ENCODE measurements around the gene RND2. TPM values are rescaled to one million over a fixed set of nuclear protein-coding genes. Genes with fewer than 3 reads are reported as not detected.
A peak's percentile ranks its signal among the peaks of the same experiment; 100 is the strongest.

Gene RND2
- total RNA-seq, 4 donors from 2014 or later, result 0.79 to 2.1 (median 1.8) TPM

- peak overlapping the region; percentile 47 for H3K27ac ChIP-seq
- no peak for DNase-seq (ENCODE audit: low spot score in 2 of 2)
- peaks cover 22% of the 10 kb centered on the region for H3K36me3 ChIP-seq
- 71% methylated on average over 15 of the region's 15 CpGs for WGBS
- no peaks in the 10 kb centered on the region for H3K27me3 ChIP-seq
- peaks cover 76% of the 10 kb centered on the region for H3K4me1 ChIP-seq
- TF ChIP-seq POLR2AphosphoS5 (IDR thresholded peaks at IDR 0.05), result no peak
- no peak for TF ChIP-seq CTCF (IDR thresholded peaks at IDR 0.05)
- no peak for TF ChIP-seq EP300 (IDR thresholded peaks at IDR 0.05)
- TF ChIP-seq POLR2A (IDR thresholded peaks at IDR 0.05), result no peak
- no peak overlapping the region for H3K4me3 ChIP-seq
- no peaks in the 10 kb centered on the region for H3K9me3 ChIP-seq
Observed at GRCh38 chr17:43011728-43012472, 13.1 kb upstream of the RND2 start.

GRCh38 chr17:43013296-43013695 is 11.7 kb upstream of the RND2 start:
- no peak for TF ChIP-seq CTCF (IDR thresholded peaks at IDR 0.05)
- no peak for TF ChIP-seq POLR2AphosphoS5 (IDR thresholded peaks at IDR 0.05)
- no peak for TF ChIP-seq POLR2A (IDR thresholded peaks at IDR 0.05)
- no peak for TF ChIP-seq EP300 (IDR thresholded peaks at IDR 0.05)
- Histone ChIP-seq H3K4me1 (peaks cover 74% of the 10 kb centered on the region), H3K9me3 (no peaks in the 10 kb centered on the region), H3K4me3 (no peak overlapping the region), H3K27me3 (no peaks in the 10 kb centered on the region), H3K36me3 (peaks cover 30% of the 10 kb centered on the region), H3K27ac (no peak overlapping the region)
- DNase-seq (ENCODE audit: low spot score in 2 of 2), result no peak
- 79% methylated on average over 5 of the region's 8 CpGs for WGBS

- H3K27ac ChIP-seq, result peak overlapping the region; percentile 57
- no peak overlapping the region for H3K4me3 ChIP-seq
- TF ChIP-seq POLR2A (IDR thresholded peaks at IDR 0.05) (no peak), POLR2AphosphoS5 (IDR thresholded peaks at IDR 0.05) (no peak), EP300 (IDR thresholded peaks at IDR 0.05) (no peak), CTCF (IDR thresholded peaks at IDR 0.05) (no peak)
- H3K27me3 ChIP-seq, result no peaks in the 10 kb centered on the region
- DNase-seq (ENCODE audit: low spot score in 2 of 2), result peak in 1 of 2 donors; percentile 65
- H3K9me3 ChIP-seq, result no peaks in the 10 kb centered on the region
- H3K36me3 ChIP-seq, result peaks cover 33% of the 10 kb centered on the region
- WGBS, result 67% methylated on average over 11 of the region's 12 CpGs
- H3K4me1 ChIP-seq, result peaks cover 76% of the 10 kb centered on the region
Observed at GRCh38 chr17:43014020-43014648, 10.9 kb upstream of the RND2 start.

- Histone ChIP-seq H3K36me3 (peaks cover 33% of the 10 kb centered on the region), H3K27me3 (no peaks in the 10 kb centered on the region), H3K27ac (peak overlapping the region; percentile 57), H3K4me3 (no peak overlapping the region), H3K9me3 (no peaks in the 10 kb centered on the region), H3K4me1 (peaks cover 80% of the 10 kb centered on the region)
- no peak for TF ChIP-seq CTCF (IDR thresholded peaks at IDR 0.05)
- TF ChIP-seq POLR2AphosphoS5 (IDR thresholded peaks at IDR 0.05), result no peak
- TF ChIP-seq POLR2A (IDR thresholded peaks at IDR 0.05), result no peak
- TF ChIP-seq EP300 (IDR thresholded peaks at IDR 0.05), result no peak
- peak in 1 of 2 donors; percentile 64 for DNase-seq (ENCODE audit: low spot score in 2 of 2)
- WGBS, result 56% methylated on average over 8 of the region's 8 CpGs
Observed at GRCh38 chr17:43014649-43015542, 10.1 kb upstream of the RND2 start.
